ENCODE data around the gene ANAPC15.

The ANAPC15 gene

DNA sequence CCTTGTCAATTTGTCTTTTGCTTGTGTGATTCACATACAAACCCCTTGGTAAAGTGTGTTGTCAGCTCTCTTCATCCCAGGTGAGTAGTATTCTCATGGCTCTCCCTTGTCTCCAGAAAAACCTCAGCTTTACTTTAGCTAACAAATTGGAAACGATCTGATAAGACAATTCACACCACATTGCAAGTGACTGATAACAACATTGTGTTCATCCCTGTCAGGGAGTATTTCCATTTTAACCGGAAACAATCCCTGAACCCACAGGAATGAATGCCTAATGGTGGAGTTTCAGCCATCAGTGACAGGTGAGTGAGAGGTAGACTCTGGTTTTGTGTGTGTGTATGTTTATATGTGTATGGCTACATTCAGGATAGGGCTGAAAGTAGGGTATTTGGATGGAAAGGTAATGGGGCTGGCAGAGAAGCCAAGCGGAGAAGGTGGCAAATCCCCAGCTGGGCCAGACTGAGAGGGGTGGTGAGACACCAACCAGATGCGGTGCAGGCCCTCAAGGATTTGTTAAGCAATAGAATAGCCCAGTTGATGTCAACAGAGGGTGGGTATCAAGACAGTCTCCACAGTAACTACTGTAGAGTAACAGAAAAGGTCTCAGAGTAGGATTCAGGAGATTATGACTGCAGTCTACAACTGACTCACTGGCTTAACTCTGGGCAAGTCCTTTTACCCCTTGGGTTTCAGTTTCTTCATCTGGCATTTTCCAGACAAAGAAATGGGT is 24.3 kb downstream of the ANAPC15 start:
- no peak for TF ChIP-seq SIN3A (IDR thresholded peaks at IDR 0.05; ENCODE audit: borderline replicate concordance, insufficient read depth, low read length)
- TF ChIP-seq, protein P1, sequence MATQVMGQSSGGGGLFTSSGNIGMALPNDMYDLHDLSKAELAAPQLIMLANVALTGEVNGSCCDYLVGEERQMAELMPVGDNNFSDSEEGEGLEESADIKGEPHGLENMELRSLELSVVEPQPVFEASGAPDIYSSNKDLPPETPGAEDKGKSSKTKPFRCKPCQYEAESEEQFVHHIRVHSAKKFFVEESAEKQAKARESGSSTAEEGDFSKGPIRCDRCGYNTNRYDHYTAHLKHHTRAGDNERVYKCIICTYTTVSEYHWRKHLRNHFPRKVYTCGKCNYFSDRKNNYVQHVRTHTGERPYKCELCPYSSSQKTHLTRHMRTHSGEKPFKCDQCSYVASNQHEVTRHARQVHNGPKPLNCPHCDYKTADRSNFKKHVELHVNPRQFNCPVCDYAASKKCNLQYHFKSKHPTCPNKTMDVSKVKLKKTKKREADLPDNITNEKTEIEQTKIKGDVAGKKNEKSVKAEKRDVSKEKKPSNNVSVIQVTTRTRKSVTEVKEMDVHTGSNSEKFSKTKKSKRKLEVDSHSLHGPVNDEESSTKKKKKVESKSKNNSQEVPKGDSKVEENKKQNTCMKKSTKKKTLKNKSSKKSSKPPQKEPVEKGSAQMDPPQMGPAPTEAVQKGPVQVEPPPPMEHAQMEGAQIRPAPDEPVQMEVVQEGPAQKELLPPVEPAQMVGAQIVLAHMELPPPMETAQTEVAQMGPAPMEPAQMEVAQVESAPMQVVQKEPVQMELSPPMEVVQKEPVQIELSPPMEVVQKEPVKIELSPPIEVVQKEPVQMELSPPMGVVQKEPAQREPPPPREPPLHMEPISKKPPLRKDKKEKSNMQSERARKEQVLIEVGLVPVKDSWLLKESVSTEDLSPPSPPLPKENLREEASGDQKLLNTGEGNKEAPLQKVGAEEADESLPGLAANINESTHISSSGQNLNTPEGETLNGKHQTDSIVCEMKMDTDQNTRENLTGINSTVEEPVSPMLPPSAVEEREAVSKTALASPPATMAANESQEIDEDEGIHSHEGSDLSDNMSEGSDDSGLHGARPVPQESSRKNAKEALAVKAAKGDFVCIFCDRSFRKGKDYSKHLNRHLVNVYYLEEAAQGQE (IDR thresholded peaks at IDR 0.05; ENCODE audit: insufficient read depth in 1 of 2, low read depth in 2 of 2, low read length in 2 of 2), result no peak
- no peak for TF ChIP-seq TAF1 (IDR thresholded peaks at IDR 0.05; ENCODE audit: borderline replicate concordance, insufficient read depth, low read length)
- TF ChIP-seq POLR2AphosphoS5 (IDR thresholded peaks at IDR 0.05; ENCODE audit: low read depth, low read length), result no peak
- no peak for TF ChIP-seq FOXP2 (optimal IDR thresholded peaks at IDR 0.05; ENCODE audit: borderline replicate concordance, extremely low read depth, extremely low read length, insufficient read depth)

- TF ChIP-seq TAF1 (IDR thresholded peaks at IDR 0.05; ENCODE audit: borderline replicate concordance, insufficient read depth, low read length) (no peak), FOXP2 (optimal IDR thresholded peaks at IDR 0.05; ENCODE audit: borderline replicate concordance, extremely low read depth, extremely low read length, insufficient read depth) (no peak), POLR2AphosphoS5 (IDR thresholded peaks at IDR 0.05; ENCODE audit: low read depth, low read length) (no peak), SIN3A (IDR thresholded peaks at IDR 0.05; ENCODE audit: borderline replicate concordance, insufficient read depth, low read length) (no peak)
- TF ChIP-seq, protein P1 (IDR thresholded peaks at IDR 0.05; ENCODE audit: insufficient read depth in 1 of 2, low read depth in 2 of 2, low read length in 2 of 2), result no peak
Observed at GRCh38 chr11:72085621-72086351, 26.7 kb downstream of the ANAPC15 start.

DNA sequence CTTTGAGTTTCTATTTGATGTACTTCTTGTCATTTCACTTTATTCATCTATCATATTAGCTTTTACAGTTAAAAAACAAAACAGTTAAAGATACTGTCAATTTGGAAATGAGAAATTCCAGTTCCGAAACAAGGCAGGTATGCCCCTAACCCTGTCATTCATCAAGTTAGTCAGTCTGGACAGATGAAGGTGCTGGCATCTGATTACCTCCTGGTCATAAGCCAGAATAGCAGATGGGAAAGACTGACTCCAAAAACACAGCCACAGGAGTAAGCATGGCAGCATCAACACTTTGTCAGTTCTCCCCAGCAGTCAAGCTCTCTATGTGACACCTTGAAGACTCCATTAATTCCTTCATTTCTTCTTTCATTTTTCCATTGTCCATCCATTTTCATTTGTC is 27.5 kb downstream of the ANAPC15 start:
- TF ChIP-seq POLR2AphosphoS5 (IDR thresholded peaks at IDR 0.05; ENCODE audit: low read depth, low read length), result no peak
- TF ChIP-seq TAF1 (IDR thresholded peaks at IDR 0.05; ENCODE audit: borderline replicate concordance, insufficient read depth, low read length), result no peak
- TF ChIP-seq, protein P1 (IDR thresholded peaks at IDR 0.05; ENCODE audit: insufficient read depth in 1 of 2, low read depth in 2 of 2, low read length in 2 of 2), result no peak
- no peak for TF ChIP-seq FOXP2 (optimal IDR thresholded peaks at IDR 0.05; ENCODE audit: borderline replicate concordance, extremely low read depth, extremely low read length, insufficient read depth)
- no peak for TF ChIP-seq SIN3A (IDR thresholded peaks at IDR 0.05; ENCODE audit: borderline replicate concordance, insufficient read depth, low read length)

GRCh38 chr11:72084076-72084475 is 28.4 kb downstream of the ANAPC15 start:
- TF ChIP-seq SIN3A (IDR thresholded peaks at IDR 0.05; ENCODE audit: borderline replicate concordance, insufficient read depth, low read length), result no peak
- no peak for TF ChIP-seq POLR2AphosphoS5 (IDR thresholded peaks at IDR 0.05; ENCODE audit: low read depth, low read length)
- TF ChIP-seq, protein P1 (IDR thresholded peaks at IDR 0.05; ENCODE audit: insufficient read depth in 1 of 2, low read depth in 2 of 2, low read length in 2 of 2), result no peak
- TF ChIP-seq TAF1 (IDR thresholded peaks at IDR 0.05; ENCODE audit: borderline replicate concordance, insufficient read depth, low read length), result no peak
- no peak for TF ChIP-seq FOXP2 (optimal IDR thresholded peaks at IDR 0.05; ENCODE audit: borderline replicate concordance, extremely low read depth, extremely low read length, insufficient read depth)
